HG03558 (cell line): ENCODE data around the gene GAL3ST2.
"Not testable (repeated sequence)": the region's sequence is repeated elsewhere in the genome, so short reads cannot be mapped to it uniquely, and the experiment has no call there.

Experiments used
- ATAC-seq: cut with Tn5 transposase; IDR thresholded peaks from one replicate; pipeline ENCODE4 v1.9.1; 2021; ENCODE audit warnings: moderate number of reproducible peaks; ENCODE audit not compliant: unreplicated experiment; ENCODE audit errors: extremely low read depth

GAL3ST2 gene

DNA sequence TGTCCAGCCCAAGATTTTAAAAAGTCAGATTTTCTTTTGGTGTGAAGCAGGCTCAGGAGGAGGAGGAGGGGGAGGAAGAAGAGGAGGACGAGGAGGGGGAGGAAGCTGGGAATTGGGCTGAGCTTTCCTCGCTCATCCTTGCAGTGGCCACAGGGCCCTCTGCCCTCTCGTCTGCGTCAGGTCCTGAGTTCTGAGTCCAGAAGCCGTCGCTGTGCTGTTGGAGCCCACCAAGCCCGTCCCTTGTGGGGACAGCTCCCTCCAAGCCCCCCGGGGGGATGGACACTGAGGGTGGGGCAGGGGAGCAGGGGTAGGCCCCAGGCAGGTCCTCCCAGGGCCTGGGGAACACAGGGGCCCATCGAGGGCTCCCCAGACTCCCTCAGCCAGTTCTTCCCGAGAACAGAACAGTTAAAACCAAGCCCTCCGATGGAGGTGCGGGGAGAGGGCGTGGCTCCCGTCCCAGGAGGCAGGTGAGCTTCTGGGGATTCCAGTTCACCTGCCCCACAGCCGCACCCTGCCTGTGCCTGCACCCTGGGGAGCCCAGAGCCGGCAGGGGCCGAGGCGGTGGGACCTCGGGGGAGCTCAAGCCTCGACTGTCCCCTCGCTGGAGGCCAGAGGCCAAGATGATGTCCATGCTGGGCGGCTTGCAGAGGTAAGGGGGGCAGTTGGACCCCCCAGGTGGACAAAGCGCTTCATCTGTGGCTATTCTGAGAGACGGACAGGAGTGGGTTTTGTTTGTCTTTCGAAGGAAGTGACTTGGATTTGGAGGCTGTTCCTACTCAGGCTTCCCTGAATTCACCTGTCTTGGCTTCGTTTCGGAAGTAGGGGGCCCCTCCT lies at the start of gene GAL3ST2:
Gene GAL3ST2 (plus strand): TSS at position 487 of the 834 bp plus-strand sequence. CDS start 134 bp downstream, at position 621.
- no peak for ATAC-seq

GRCh38 chr2:241728000-241728399 lies 48.6 kb upstream of the GAL3ST2 start:
- ATAC-seq, result no peak

GRCh38 chr2:241728627-241729026 lies 48.0 kb upstream of the GAL3ST2 start:
- no peak for ATAC-seq

DNA sequence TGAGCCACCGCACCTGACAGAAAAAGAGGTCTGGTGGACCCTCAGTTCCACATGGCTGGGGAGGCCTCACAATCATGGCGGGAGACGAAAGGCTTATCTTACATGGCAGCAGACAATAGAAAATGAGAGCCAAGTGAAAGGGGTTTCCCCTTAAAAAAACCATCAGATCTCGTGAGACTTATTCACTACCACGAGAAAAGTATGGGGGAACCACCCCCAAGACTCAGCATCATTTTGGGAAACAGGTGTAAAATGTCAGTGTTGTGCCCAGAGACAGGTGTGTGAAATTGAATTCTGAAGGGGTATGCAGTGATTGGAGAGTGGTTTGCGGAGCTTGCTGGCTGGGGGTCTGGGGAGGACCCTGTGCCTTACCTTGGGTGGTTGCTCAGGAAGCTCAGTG lies 46.8 kb upstream of the GAL3ST2 start:
- ATAC-seq, result no peak

DNA sequence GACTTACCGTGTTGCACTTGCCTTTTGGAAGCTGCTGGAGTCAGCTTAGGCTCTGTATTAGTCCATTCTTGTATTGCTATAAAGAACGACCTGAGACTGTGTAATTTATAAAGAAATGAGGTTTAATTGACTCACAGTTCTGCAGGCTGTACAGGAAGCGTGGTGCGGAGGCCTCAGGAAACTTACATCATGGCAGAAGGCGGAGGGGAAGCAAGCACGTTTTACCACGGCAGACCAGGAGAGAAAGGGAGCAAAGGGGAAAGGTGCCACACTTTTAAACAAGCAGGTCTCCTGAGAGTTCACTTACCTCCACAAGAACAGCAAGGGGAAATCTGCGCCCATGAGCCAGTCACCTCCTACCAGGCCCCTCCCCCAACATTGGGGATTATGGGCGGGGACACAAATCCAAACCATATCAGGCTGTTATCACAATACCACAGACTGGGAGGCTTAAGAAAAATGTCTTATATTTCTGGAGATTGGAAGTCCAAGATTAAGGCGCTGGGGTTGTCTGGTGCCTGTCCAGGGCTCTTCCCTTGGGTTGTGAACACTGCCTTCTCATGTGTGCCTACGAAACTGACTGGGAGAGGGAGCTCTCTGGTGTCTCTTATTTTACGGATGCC lies 45.8 kb upstream of the GAL3ST2 start:
- no peak for ATAC-seq

DNA sequence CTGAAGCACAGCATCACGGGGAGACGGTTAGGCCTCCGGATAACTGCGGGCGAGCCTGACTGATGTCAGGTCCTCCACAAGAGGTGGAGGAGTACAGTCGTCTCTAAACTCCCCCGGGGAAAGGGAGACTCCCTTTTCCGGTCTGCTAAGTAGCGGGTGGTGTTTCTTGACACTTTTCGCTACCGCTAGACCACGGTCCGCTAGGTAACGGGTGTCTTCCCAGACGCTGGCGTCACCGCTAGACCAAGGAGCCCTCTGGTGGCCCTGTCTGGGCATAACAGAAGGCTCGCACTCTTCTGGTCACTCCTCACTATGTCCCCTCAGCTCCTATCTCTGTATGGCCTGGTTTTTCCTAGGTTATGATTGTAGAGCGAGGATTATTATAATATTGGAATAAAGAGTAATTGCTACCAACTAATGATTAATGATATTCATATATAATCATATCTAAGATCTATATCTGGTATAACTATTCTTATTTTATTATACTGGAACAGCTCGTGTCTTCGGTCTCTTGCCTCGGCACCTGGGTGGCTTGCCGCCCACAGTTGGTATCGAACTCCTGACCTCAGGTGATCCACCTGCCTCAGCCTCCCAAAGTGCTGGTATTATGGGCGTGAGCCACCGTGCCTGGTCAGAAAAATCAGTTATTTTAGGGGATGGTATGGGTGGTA lies 44.0 kb upstream of the GAL3ST2 start:
- not testable (repeated sequence) for ATAC-seq

DNA sequence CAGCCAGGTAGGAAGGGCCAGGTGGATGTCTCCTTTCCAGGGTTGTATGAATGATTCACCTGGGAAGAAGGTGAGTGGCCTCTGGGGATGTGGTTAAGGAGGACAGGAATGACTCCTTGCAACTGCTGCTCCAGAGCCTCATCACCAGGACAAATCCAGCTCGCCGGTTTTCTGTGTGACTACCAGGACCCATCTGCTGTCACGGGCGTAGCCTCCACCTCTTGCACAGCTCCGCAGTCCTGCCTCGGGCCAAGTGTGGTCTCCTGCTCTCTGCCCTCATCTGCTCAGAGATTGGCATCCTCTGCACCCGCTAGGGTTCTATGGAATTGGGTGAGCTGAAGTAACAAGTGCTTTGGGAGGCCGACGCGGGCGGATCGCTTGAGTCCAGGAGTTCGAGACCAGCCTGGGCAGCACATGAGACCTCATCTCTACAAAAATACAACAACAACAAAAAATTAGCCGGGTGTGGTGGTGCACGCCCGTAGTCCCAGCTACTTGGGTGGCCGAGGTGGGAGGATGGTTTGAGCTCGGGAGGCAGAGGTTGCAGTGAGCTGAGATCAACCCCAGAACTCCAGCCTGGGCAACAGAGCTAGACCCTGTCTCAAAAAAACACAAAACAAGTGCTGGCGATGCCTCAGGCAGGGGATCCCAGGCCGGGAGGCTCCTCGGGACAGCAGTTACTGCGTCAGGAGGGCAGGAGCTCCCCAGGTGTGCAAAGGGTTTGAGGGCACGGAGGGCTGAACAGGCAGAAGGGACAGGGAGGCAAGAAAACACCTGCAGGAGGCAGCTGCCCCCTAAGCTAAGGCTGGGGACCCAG lies 43.0 kb upstream of the GAL3ST2 start:
- no peak for ATAC-seq

DNA sequence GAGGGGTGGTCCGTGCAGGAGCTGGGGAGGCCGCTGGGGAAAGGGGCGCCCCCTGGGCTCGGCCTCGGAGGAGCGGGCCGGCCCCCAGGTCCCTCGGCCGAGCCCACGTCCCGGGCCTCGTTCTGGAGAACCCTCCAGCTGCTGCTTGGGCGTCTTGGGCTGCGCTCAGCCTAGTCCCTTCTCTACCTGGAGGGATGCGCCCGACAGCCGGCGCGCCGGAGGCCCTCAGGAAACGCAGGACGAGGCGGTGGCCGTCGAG lies 42.5 kb upstream of the GAL3ST2 start:
- peak; percentile 17 for ATAC-seq

GRCh38 chr2:241734467-241735208 lies 42.0 kb upstream of the GAL3ST2 start, which contains the start of gene D2HGDH:
TSS of gene D2HGDH (plus strand) at chr2:241734630. CDS start at chr2:241735225, 595 bp downstream.
- ATAC-seq, result peak; percentile 44

DNA sequence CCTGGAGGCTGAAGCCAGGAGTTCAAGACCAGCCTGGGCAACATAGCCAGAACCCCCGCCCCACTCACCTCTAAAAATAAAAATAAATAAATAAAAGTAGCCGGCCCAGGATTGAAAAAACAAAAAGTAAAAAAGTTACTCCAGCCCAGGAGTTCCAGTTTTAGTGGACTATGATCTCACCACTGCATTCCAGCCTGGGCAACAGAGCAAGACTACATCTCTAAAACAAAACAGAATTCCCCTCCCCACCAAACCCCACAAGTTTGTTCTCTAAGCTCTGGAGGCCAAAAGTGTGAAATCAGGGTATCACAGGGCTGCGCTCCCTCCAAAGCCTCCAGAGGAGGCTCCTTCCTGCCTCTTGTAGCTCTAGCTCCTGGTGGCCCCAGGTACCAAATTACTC lies 40.5 kb upstream of the GAL3ST2 start:
- no peak for ATAC-seq

DNA sequence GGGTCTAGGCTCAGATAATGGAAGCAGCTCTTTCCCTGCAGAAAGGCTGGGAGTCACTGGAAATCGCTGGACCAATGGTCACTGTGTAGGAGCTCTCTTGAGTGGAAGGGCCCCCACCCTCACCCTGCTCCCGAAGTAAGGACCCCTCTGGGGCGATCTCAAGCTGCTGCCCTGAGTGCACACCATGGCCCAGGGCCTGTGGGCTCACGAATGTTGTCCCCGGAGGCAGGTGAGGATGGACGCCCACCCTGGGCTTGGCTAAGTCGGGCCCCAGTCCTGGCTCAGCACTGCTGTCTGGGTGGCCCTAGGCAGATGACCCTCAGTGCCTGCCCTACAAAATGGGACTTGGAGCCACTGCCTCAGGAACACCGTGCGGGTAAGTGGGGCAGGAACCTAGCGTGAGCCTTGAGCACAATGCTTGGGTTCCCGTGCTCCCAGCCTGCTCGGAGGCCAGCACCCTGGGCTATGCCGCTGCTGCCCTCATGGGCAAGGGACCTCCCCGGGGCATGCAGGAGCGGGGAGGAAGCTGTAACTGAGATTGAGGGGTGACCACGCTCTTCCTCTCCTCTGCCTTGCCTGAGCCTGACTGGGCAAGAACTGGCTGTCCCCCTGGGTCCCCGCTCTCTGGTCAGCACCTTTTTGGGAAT lies 38.5 kb upstream of the GAL3ST2 start:
- ATAC-seq, result no peak

- ATAC-seq, result no peak
Measured at GRCh38 chr2:241739177-241739576, 37.4 kb upstream of the GAL3ST2 start.

DNA sequence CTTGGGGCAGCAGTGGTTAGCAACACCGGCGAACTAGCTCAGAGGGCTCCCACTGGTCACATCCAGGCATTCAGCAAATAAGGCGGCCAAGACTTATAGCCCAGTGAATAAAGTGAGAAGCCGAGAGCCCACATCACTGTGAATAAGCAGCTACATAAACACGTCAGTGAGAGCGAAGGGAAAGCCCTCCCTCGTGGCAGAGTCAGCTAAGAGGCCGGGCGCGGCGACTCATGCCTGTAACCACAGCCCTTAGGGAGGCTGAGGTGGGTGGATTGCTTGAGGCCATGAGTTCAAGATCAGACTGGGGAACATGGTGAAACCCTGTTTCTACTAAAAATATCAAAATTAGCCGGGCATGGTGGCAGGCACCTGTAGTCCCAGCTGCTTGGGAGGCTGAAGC lies 37.0 kb upstream of the GAL3ST2 start:
- no peak for ATAC-seq

GRCh38 chr2:241741016-241741415 lies 35.6 kb upstream of the GAL3ST2 start:
- ATAC-seq, result no peak

DNA sequence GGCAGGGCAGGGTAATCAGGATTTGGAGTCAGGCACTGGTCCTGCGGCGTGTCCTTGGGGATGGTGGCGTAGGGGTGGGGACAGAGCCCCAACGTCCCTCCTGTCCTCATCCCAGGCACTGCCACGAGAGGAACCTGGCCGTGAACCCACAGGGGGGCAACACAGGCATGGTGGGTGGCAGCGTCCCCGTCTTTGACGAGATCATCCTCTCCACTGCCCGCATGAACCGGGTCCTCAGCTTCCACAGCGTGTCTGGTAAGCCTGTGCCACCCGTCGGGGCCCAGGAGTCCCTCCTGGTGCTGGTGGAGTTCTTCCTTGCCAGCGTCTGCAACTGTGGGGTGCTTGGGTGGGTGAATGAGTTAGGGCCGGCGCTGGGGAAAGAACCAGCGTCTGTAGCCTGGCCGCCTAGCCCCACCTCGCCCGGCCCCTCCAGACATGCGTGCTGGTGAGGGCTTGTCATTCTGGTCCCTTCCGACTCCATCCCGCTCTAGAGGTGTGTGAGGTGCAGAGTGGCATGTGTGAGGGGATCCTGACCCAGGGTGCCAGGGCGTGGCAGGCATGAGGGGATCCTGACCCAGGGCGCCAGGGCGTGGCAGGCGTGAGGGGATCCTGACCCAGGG lies 34.2 kb upstream of the GAL3ST2 start:
- no peak for ATAC-seq

- not testable (repeated sequence) for ATAC-seq
Measured at GRCh38 chr2:241743008-241743407, 33.6 kb upstream of the GAL3ST2 start.

- ATAC-seq, result no peak
Measured at GRCh38 chr2:241743620-241744019, 33.0 kb upstream of the GAL3ST2 start.

- ATAC-seq, result no peak
Measured at GRCh38 chr2:241744028-241744754, 32.4 kb upstream of the GAL3ST2 start.
